Measurements from ENCODE around the gene C7orf25. TPM values are rescaled to one million over a fixed set of nuclear protein-coding genes. Genes with fewer than 3 reads are reported as not detected.
"Not testable (repeated sequence)": the region's sequence is repeated elsewhere in the genome, so short reads cannot be mapped to it uniquely, and the experiment has no call there.

C7orf25 gene
- total and polyA plus RNA-seq, 2 of the 13 experiments (the other 11 are each of a cell fraction or from before 2014, with no cell fraction given) = 0.37 to 1.3 TPM

DNA sequence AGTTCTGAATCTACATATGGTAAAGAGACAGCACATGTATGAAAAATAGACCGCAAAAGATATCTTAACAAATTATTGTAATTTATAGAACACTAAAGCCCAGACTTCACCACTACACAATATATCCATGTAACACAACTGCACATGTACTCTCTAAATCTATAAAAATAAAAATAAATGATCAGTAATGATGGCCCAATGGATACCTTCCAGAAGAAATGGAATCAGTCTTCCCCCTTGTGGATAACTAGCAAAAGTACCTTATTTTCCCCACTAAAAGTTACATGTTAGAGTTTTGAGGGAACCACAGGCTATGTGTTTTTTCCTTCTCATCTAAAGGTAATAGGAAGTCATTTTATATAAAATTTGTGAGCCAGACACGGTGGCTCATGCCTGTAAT, 25.7 kb downstream of the C7orf25 start:
- H3K27me3 ChIP-seq (ENCODE audit: control insufficient read depth in 1 of 2, insufficient read depth in 2 of 2, low read length in 2 of 2) = no peaks in the 10 kb centered on the region
- ATAC-seq = no peak
- no peak for DNase-seq (ENCODE audit: low spot score)
- H3K36me3 ChIP-seq (replicated peaks in 1 of 2; ENCODE audit: control insufficient read depth in 1 of 2, insufficient read depth in 2 of 2, low read length in 2 of 2) = no peaks in the 10 kb centered on the region
- CTCF ChIA-PET (ENCODE audit: low intra/inter-chr PET ratio, low total read pairs) = no interaction called here
- no peak overlapping the region for H3K4me3 ChIP-seq (replicated peaks in 1 of 3; ENCODE audit: insufficient read depth in 1 of 3, low read depth in 2 of 3, low read length in 3 of 3)
- in situ Hi-C loops (cut with HindIII; ENCODE audit: extremely low pct_ligation_motif_present, low pct_unique_long_range_greater_than_20kb) (no loop called here), intact Hi-C loops (cut with micrococcal nuclease; ENCODE audit: unreplicated experiment) (no loop called here)
- no peaks in the 10 kb centered on the region for H4K20me1 ChIP-seq (ENCODE audit: insufficient read depth, low read length)
- H3K9ac ChIP-seq (ENCODE audit: insufficient read depth, low read depth, low read length) = no peak overlapping the region
- no peak overlapping the region for H3K4me2 ChIP-seq (ENCODE audit: low read depth, low read length)
- no peak for FAIRE-seq
- no peaks in the 10 kb centered on the region for H3K9me3 ChIP-seq (ENCODE audit: low read length)
- peaks cover 11% of the 10 kb centered on the region for H3K4me1 ChIP-seq (ENCODE audit: insufficient read depth, low read length)
- no peak overlapping the region for H2AFZ ChIP-seq (ENCODE audit: low read length)
- H3K79me2 ChIP-seq (ENCODE audit: insufficient read depth, low read length) = no peaks in the 10 kb centered on the region
- no peak overlapping the region for H3K27ac ChIP-seq (ENCODE audit: extremely low read length, insufficient read depth, low read length)
- 75% methylated on average over 2 of the region's 2 CpGs for WGBS (ENCODE audit: low lambda C conversion rate)
- POLR2A ChIA-PET = no interaction called here
- TF ChIP-seq ZNF101 (CRISPR knock-in tag; IDR thresholded peaks at IDR 0.05; ENCODE audit: borderline replicate concordance, low read depth) (no peak), ONECUT2 (CRISPR knock-in tag; IDR thresholded peaks at IDR 0.05) (no peak), POLR2G (IDR thresholded peaks at IDR 0.05; ENCODE audit: low read depth, low read length) (no peak), RBFOX2 (IDR thresholded peaks at IDR 0.05; ENCODE audit: low read depth, low read length) (no peak), MIER3 (CRISPR knock-in tag; IDR thresholded peaks at IDR 0.05; ENCODE audit: borderline replicate concordance) (no peak), KDM6A (CRISPR knock-in tag; IDR thresholded peaks at IDR 0.05; ENCODE audit: low read depth) (no peak), CTCF (CRISPR knock-in tag; IDR thresholded peaks at IDR 0.05) (peak; percentile 11; the same call in 1 of the 2 replicates)
- no TSS peak for BruUV-seq (replicated peaks)

GRCh38 chr7:42885183-42885582, 26.7 kb downstream of the C7orf25 start:
- H3K27ac ChIP-seq (ENCODE audit: extremely low read length, insufficient read depth, low read length); in situ Hi-C loops (cut with HindIII; ENCODE audit: extremely low pct_ligation_motif_present, low pct_unique_long_range_greater_than_20kb); H3K9ac ChIP-seq (ENCODE audit: insufficient read depth, low read depth, low read length); H3K27me3 ChIP-seq (ENCODE audit: control insufficient read depth in 1 of 2, insufficient read depth in 2 of 2, low read length in 2 of 2); POLR2A ChIA-PET; FAIRE-seq; ATAC-seq; H3K4me2 ChIP-seq (ENCODE audit: low read depth, low read length); BruUV-seq (replicated peaks); H3K79me2 ChIP-seq (ENCODE audit: insufficient read depth, low read length); H3K36me3 ChIP-seq (replicated peaks in 1 of 2; ENCODE audit: control insufficient read depth in 1 of 2, insufficient read depth in 2 of 2, low read length in 2 of 2); H3K4me3 ChIP-seq (replicated peaks in 1 of 3; ENCODE audit: insufficient read depth in 1 of 3, low read depth in 2 of 3, low read length in 3 of 3); intact Hi-C loops (cut with micrococcal nuclease; ENCODE audit: unreplicated experiment); CTCF ChIA-PET (ENCODE audit: low intra/inter-chr PET ratio, low total read pairs); H3K9me3 ChIP-seq (ENCODE audit: low read length); H4K20me1 ChIP-seq (ENCODE audit: insufficient read depth, low read length); DNase-seq (ENCODE audit: low spot score); H2AFZ ChIP-seq (ENCODE audit: low read length): not testable (repeated sequence)
- WGBS (ENCODE audit: low lambda C conversion rate) = 89% methylated on average over 8 of the region's 8 CpGs
- H3K4me1 ChIP-seq (ENCODE audit: insufficient read depth, low read length) = peaks cover 11% of the 10 kb centered on the region
